ENCODE results near the gene GPR85. TPM values are rescaled to one million over a fixed set of nuclear protein-coding genes. Genes with fewer than 3 reads are reported as not detected.
"Not testable (repeated sequence)": the region's sequence is repeated elsewhere in the genome, so short reads cannot be mapped to it uniquely, and the experiment has no call there.

Gene GPR85
- total RNA-seq, 2 experiments from 2014 or later = not detected

GRCh38 chr7:113062499-113062898 is 24.1 kb downstream of the GPR85 start:
- POLR2A ChIA-PET = no interaction called here
- Mint-ChIP-seq H3K9me3 (no peaks in the 10 kb centered on the region), H3K4me3 (no peak overlapping the region), H3K27ac (no peak overlapping the region), H3K27me3 (peaks cover 34% of the 10 kb centered on the region), H3K36me3 (ENCODE audit: low read depth) (no peaks in the 10 kb centered on the region), H3K4me1 (ENCODE audit: low read depth) (no peaks in the 10 kb centered on the region)
- Histone ChIP-seq H3K9me3 (ENCODE audit: control insufficient read depth in 1 of 2, insufficient read depth in 1 of 2, low read length in 2 of 2) (no peaks in the 10 kb centered on the region), H3K27me3 (ENCODE audit: control insufficient read depth in 1 of 2, insufficient read depth in 2 of 2, low read length in 2 of 2) (peaks cover 0 to 9% of the 10 kb centered on the region in 2 experiments), H3K4me3 (ENCODE audit: low read length) (no peak overlapping the region), H3K36me3 (ENCODE audit: insufficient read depth, low read length) (no peaks in the 10 kb centered on the region), H3K4me1 (ENCODE audit: insufficient read depth, low read length) (no peaks in the 10 kb centered on the region), H3K27ac (ENCODE audit: low read depth in 1 of 2, low read length in 2 of 2) (no peak overlapping the region)
- intact Hi-C loops (cut with DNase I, micrococcal nuclease) = no loop called here
- no peak for ATAC-seq (ENCODE audit: poor library complexity)
- CTCF ChIA-PET = no interaction called here
- no peak for TF ChIP-seq CTCF (IDR thresholded peaks at IDR 0.05)
- no peak for DNase-seq

GRCh38 chr7:113060100-113060499 is 26.5 kb downstream of the GPR85 start:
- Histone ChIP-seq H3K27me3 (ENCODE audit: control insufficient read depth in 1 of 2, insufficient read depth in 2 of 2, low read length in 2 of 2) (peaks cover 0 to 9% of the 10 kb centered on the region in 2 experiments), H3K36me3 (ENCODE audit: insufficient read depth, low read length) (no peaks in the 10 kb centered on the region)
- intact Hi-C loops (cut with DNase I, micrococcal nuclease) = no loop called here

GRCh38 chr7:113054938-113055337 is 31.7 kb downstream of the GPR85 start:
- DNase-seq = no peak
- ChIA-PET CTCF (no interaction called here), POLR2A (no interaction called here)
- no peak for TF ChIP-seq CTCF (IDR thresholded peaks at IDR 0.05)
- intact Hi-C loops (cut with DNase I, micrococcal nuclease) = no loop called here
- no peak overlapping the region for H3K4me3 ChIP-seq (ENCODE audit: low read length)
- H3K4me3 Mint-ChIP-seq = no peak overlapping the region
- H3K36me3 ChIP-seq (ENCODE audit: insufficient read depth, low read length) = no peaks in the 10 kb centered on the region
- H3K27me3 Mint-ChIP-seq = peaks cover 41% of the 10 kb centered on the region
- no peaks in the 10 kb centered on the region for H3K9me3 Mint-ChIP-seq
- H3K9me3 ChIP-seq (ENCODE audit: control insufficient read depth in 1 of 2, insufficient read depth in 1 of 2, low read length in 2 of 2) = peaks cover 0 to 5% of the 10 kb centered on the region in 2 experiments
- no peak overlapping the region for H3K27ac Mint-ChIP-seq
- no peak for ATAC-seq (ENCODE audit: poor library complexity)
- H3K36me3 Mint-ChIP-seq (ENCODE audit: low read depth) = no peaks in the 10 kb centered on the region
- H3K4me1 Mint-ChIP-seq (ENCODE audit: low read depth) = no peaks in the 10 kb centered on the region
- no peak overlapping the region for H3K27ac ChIP-seq (ENCODE audit: low read depth in 1 of 2, low read length in 2 of 2)
- H3K4me1 ChIP-seq (ENCODE audit: insufficient read depth, low read length) = no peaks in the 10 kb centered on the region
- H3K27me3 ChIP-seq (ENCODE audit: control insufficient read depth in 1 of 2, insufficient read depth in 2 of 2, low read length in 2 of 2) = peaks cover 0 to 9% of the 10 kb centered on the region in 2 experiments

More at GRCh38 chr7:113060100-113060499, 26.5 kb downstream of the GPR85 start:
- H3K27ac ChIP-seq (ENCODE audit: low read depth in 1 of 2, low read length in 2 of 2) = no peak overlapping the region
- Mint-ChIP-seq H3K36me3 (ENCODE audit: low read depth) (no peaks in the 10 kb centered on the region), H3K27me3 (peaks cover 38% of the 10 kb centered on the region), H3K4me3 (no peak overlapping the region), H3K4me1 (ENCODE audit: low read depth) (no peaks in the 10 kb centered on the region), H3K9me3 (no peaks in the 10 kb centered on the region), H3K27ac (no peak overlapping the region)
- no peak overlapping the region for H3K4me3 ChIP-seq (ENCODE audit: low read length)
- H3K9me3 ChIP-seq (ENCODE audit: control insufficient read depth in 1 of 2, insufficient read depth in 1 of 2, low read length in 2 of 2) = no peaks in the 10 kb centered on the region
- DNase-seq (no peak), ATAC-seq (ENCODE audit: poor library complexity) (no peak)
- H3K4me1 ChIP-seq (ENCODE audit: insufficient read depth, low read length) = no peaks in the 10 kb centered on the region
- TF ChIP-seq CTCF (IDR thresholded peaks at IDR 0.05) = no peak
- POLR2A ChIA-PET = no interaction called here
- CTCF ChIA-PET = no interaction called here

- H3K36me3 ChIP-seq (ENCODE audit: insufficient read depth, low read length); H3K27me3 ChIP-seq (ENCODE audit: control insufficient read depth in 1 of 2, insufficient read depth in 2 of 2, low read length in 2 of 2); H3K4me3 ChIP-seq (ENCODE audit: low read length); H3K4me1 ChIP-seq (ENCODE audit: insufficient read depth, low read length); H3K27ac ChIP-seq (ENCODE audit: low read depth in 1 of 2, low read length in 2 of 2); H3K9me3 Mint-ChIP-seq; H3K4me3 Mint-ChIP-seq; POLR2A ChIA-PET; intact Hi-C loops (cut with DNase I, micrococcal nuclease); H3K4me1 Mint-ChIP-seq (ENCODE audit: low read depth); H3K27ac Mint-ChIP-seq; CTCF ChIA-PET; DNase-seq; ATAC-seq (ENCODE audit: poor library complexity); H3K9me3 ChIP-seq (ENCODE audit: control insufficient read depth in 1 of 2, insufficient read depth in 1 of 2, low read length in 2 of 2); H3K36me3 Mint-ChIP-seq (ENCODE audit: low read depth): not testable (repeated sequence)
- H3K27me3 Mint-ChIP-seq = peaks cover 47% of the 10 kb centered on the region
These were observed 32.4 kb downstream of the GPR85 start for GRCh38 chr7:113054272-113054671.

- ATAC-seq (ENCODE audit: poor library complexity); CTCF ChIA-PET; H3K36me3 ChIP-seq (ENCODE audit: insufficient read depth, low read length); intact Hi-C loops (cut with DNase I, micrococcal nuclease); H3K27ac Mint-ChIP-seq; H3K9me3 ChIP-seq (ENCODE audit: control insufficient read depth in 1 of 2, insufficient read depth in 1 of 2, low read length in 2 of 2); H3K27me3 ChIP-seq (ENCODE audit: control insufficient read depth in 1 of 2, insufficient read depth in 2 of 2, low read length in 2 of 2); H3K4me1 ChIP-seq (ENCODE audit: insufficient read depth, low read length); H3K36me3 Mint-ChIP-seq (ENCODE audit: low read depth); H3K27ac ChIP-seq (ENCODE audit: low read depth in 1 of 2, low read length in 2 of 2); H3K4me3 Mint-ChIP-seq; H3K4me3 ChIP-seq (ENCODE audit: low read length); H3K4me1 Mint-ChIP-seq (ENCODE audit: low read depth); DNase-seq; POLR2A ChIA-PET; H3K9me3 Mint-ChIP-seq: not testable (repeated sequence)
- peaks cover 13% of the 10 kb centered on the region for H3K27me3 Mint-ChIP-seq
These were observed 37.4 kb downstream of the GPR85 start for GRCh38 chr7:113049221-113049620.
